GM12878 (cell line): ENCODE measurements around the gene SOAT2. TPM values are rescaled to one million over a fixed set of nuclear protein-coding genes. Genes with fewer than 3 reads are reported as not detected.

Experiments used
- ATAC-seq: fragments of 200-7000 bp; cut with Tn5 transposase; 3 replicates; pipeline ENCODE4 v1.9.1; 2020; ENCODE audit warnings: mild to moderate bottlenecking, moderate library complexity
- BruUV-seq: library from RNA; stranded (reverse); fragments of 400-500 nt; replicated peaks from 2 replicates; lab custom pipeline; 2021; lab: Mats Ljungman, UMichigan
- CTCF ChIA-PET: fragments of 300-600 bp; sonication (Branson Sonifier 250); formaldehyde crosslinking; extraction: SDS; loops from one replicate; lab custom pipeline; 2021; ENCODE audit warnings: inconsistent platforms; lab: Yijun Ruan, JAX
- POLR2A ChIA-PET: fragments of 350-600 bp; formaldehyde crosslinking; extraction: SDS; loops from one replicate; lab custom pipeline; 2021; ENCODE audit warnings: inconsistent platforms; lab: Charles Lee
- RAD21 ChIA-PET: fragments of 300-600 bp; sonication (Branson Sonifier 250); formaldehyde crosslinking; loops from one replicate; lab custom pipeline; 2023; ENCODE audit warnings: antibody characterized with exemption; ENCODE audit not compliant: unreplicated experiment; lab: Charles Lee
- SMC1A ChIA-PET: fragments of 300-600 bp; sonication (Branson Sonifier 250); formaldehyde crosslinking; loops from one replicate; lab custom pipeline; 2023; ENCODE audit not compliant: unreplicated experiment, uncharacterized antibody; lab: Charles Lee
- DNase-seq: peaks from one replicate; pipeline ENCODE4 v3.0.0-alpha.2; 2011; ENCODE audit warnings: low read depth, low spot score
- FAIRE-seq: peaks from 3 replicates; lab custom pipeline; 2011; peaks lifted over from hg19 to GRCh38; lab: Jason Lieb, UNC
- H2AFZ ChIP-seq: 2 replicates; pipeline ENCODE4 v1.6.0; 2011; ENCODE audit warnings: low read depth, low read length, control low read depth; ENCODE audit not compliant: control insufficient read depth
- H3K27ac ChIP-seq: 2 replicates; pipeline ENCODE4 v1.5.1; 2011; ENCODE audit warnings: control low read depth; ENCODE audit not compliant: control insufficient read depth, insufficient read depth
- H3K27me3 ChIP-seq, 2 experiments: replicated peaks in 1 of 2; 2 replicates each; pipeline versions ENCODE4 v1.6.0 to v1.6.1; 2011; ENCODE audit warnings: low read length in 1 of 2; ENCODE audit not compliant: control insufficient read depth in 2 of 2, insufficient read depth in 2 of 2
- H3K36me3 ChIP-seq, 2 experiments: 2 replicates each; pipeline ENCODE4 v1.5.1; 2011; ENCODE audit warnings: low read length in 1 of 2; ENCODE audit not compliant: control insufficient read depth in 2 of 2, insufficient read depth in 2 of 2
- H3K4me1 ChIP-seq: 2 replicates; pipeline ENCODE4 v1.6.1; 2011; ENCODE audit warnings: mild to moderate bottlenecking, low read length, moderate library complexity, mixed read lengths; ENCODE audit not compliant: control insufficient read depth, insufficient read depth
- H3K4me2 ChIP-seq: 2 replicates; pipeline ENCODE4 v1.6.0; 2011; ENCODE audit warnings: control low read depth; ENCODE audit not compliant: control insufficient read depth, insufficient read depth
- H3K4me3 ChIP-seq: fragments of 200-600 bp; sonication (generic); 2 replicates; pipeline ENCODE4 v1.5.1; 2016
- H3K79me2 ChIP-seq: 2 replicates; pipeline ENCODE4 v1.6.0; 2011; ENCODE audit warnings: low read length; ENCODE audit not compliant: control insufficient read depth, insufficient read depth
- H3K9ac ChIP-seq: 2 replicates; pipeline ENCODE4 v1.8.0; 2011; ENCODE audit warnings: low read length, control low read depth, mixed read lengths; ENCODE audit not compliant: control insufficient read depth, insufficient read depth
- H3K9me3 ChIP-seq: replicated peaks from 3 replicates; pipeline ENCODE4 v1.5.1; 2011; ENCODE audit warnings: mild to moderate bottlenecking, low read length; ENCODE audit not compliant: control insufficient read depth, insufficient read depth
- H4K20me1 ChIP-seq: 2 replicates; pipeline ENCODE4 v1.6.0; 2011; ENCODE audit not compliant: control insufficient read depth, insufficient read depth
- BCL11A ChIP-seq: IDR thresholded peaks from 2 replicates; pipeline ENCODE4 v1.6.1; 2011; ENCODE audit warnings: low read depth, low read length
- CEBPB ChIP-seq, 2 experiments: fragments of 150-350 bp in 1 of 2; IDR thresholded peaks; 2 replicates each; pipeline ENCODE4 v1.6.1; 2012 to 2014; ENCODE audit warnings: low read depth in 2 of 2, low read length in 2 of 2, borderline replicate concordance in 1 of 2, inconsistent platforms in 1 of 2
- CHD1 ChIP-seq: IDR thresholded peaks from 2 replicates; pipeline ENCODE4 v1.6.1; 2012; ENCODE audit warnings: low read depth, low read length, improper control_type of control experiment
- CTCF ChIP-seq, 3 experiments: IDR thresholded peaks in 2 of 3; conservative IDR thresholded peaks in 1 of 3; 2 replicates each; pipeline ENCODE4 v1.5.1; 2011; ENCODE audit warnings: low read depth in 3 of 3, low read length in 3 of 3, mild to moderate bottlenecking in 3 of 3, control low read depth in 2 of 3, moderate library complexity in 2 of 3, inconsistent platforms in 1 of 3, mixed read lengths in 1 of 3; ENCODE audit not compliant: control insufficient read depth in 2 of 3, insufficient read depth in 1 of 3; ENCODE audit errors: extremely low read depth in 1 of 3
- MAX ChIP-seq: IDR thresholded peaks from 2 replicates; pipeline ENCODE4 v1.6.1; 2012; ENCODE audit warnings: low read depth, low read length, improper control_type of control experiment
- NR2C2 ChIP-seq: IDR thresholded peaks from 2 replicates; pipeline ENCODE4 v1.6.1; 2011; ENCODE audit warnings: borderline replicate concordance, low read depth; ENCODE audit not compliant: control insufficient read depth, insufficient read length
- NR2F1 ChIP-seq: fragments of 450-650 bp; conservative IDR thresholded peaks from 2 replicates; pipeline ENCODE4 v1.6.1; 2017; ENCODE audit warnings: mild to moderate bottlenecking
- NRF1 ChIP-seq: conservative IDR thresholded peaks from 2 replicates; pipeline ENCODE4 v1.6.1; 2011; ENCODE audit warnings: mild to moderate bottlenecking, low read depth, low read length, improper control_type of control experiment
- PAX5 ChIP-seq: IDR thresholded peaks from 2 replicates; pipeline ENCODE4 v1.6.1; 2011; ENCODE audit warnings: low read depth, low read length, borderline replicate concordance
- POLR2A ChIP-seq: IDR thresholded peaks from 2 replicates; pipeline ENCODE4 v1.6.1; 2011; ENCODE audit warnings: low read depth, mild to moderate bottlenecking, low read length
- POLR2AphosphoS5 ChIP-seq: IDR thresholded peaks from 2 replicates; pipeline ENCODE4 v1.6.1; 2011; ENCODE audit warnings: mild to moderate bottlenecking, low read length, inconsistent platforms
- RB1 ChIP-seq: fragments of 450-650 bp; formaldehyde crosslinking; IDR thresholded peaks from 2 replicates; pipeline ENCODE4 v1.6.1; 2017; ENCODE audit warnings: mild to moderate bottlenecking, borderline replicate concordance
- SIN3A ChIP-seq: IDR thresholded peaks from 2 replicates; pipeline ENCODE4 v1.6.1; 2012; ENCODE audit warnings: low read depth, low read length, improper control_type of control experiment
- YBX1 ChIP-seq: fragments of 450-650 bp; IDR thresholded peaks from 2 replicates; pipeline ENCODE4 v1.6.1; 2016; ENCODE audit warnings: antibody characterized with exemption
- YY1 ChIP-seq: IDR thresholded peaks from 2 replicates; pipeline ENCODE4 v1.6.1; 2011; ENCODE audit warnings: low read depth, mild to moderate bottlenecking, low read length
- ZNF274 ChIP-seq: IDR thresholded peaks from one replicate; pipeline ENCODE4 v1.8.0; 2011; ENCODE audit not compliant: insufficient read length, insufficient read depth
- WGBS: methylation state at CpG from one replicate; pipeline ENCODE4 v1.1.6; 2016; ENCODE audit warnings: low lambda C conversion rate; ENCODE audit not compliant: insufficient replicate concordance, insufficient coverage; ENCODE audit errors: missing lambda C conversion rate; 5-methylcytosine and 5-hydroxymethylcytosine counted together
- in situ Hi-C: fragments of 300-500 bp; cut with MboI; formaldehyde crosslinking; loops from 9 replicates; pipeline ENCODE4 v1.14.3; 2018; ENCODE audit warnings: mixed read lengths
- intact Hi-C: fragments of 100-400 bp; cut with micrococcal nuclease; formaldehyde crosslinking; loops from one replicate; pipeline ENCODE4 v1.14.2; 2022; ENCODE audit not compliant: unreplicated experiment
- polyA plus RNA-seq, 11 experiments: library from polyadenylated mRNA; depleted of rRNA in 4 of 11; unstranded in 6 of 11; stranded (reverse) in 5 of 11; fragments of >200 nt; fragmentation: Nextera tagmentation in 4 of 11; fragmentation: Illumina TruSeq in 1 of 11; extraction: Ambion mirVana in 4 of 11; extraction: Trizol in 1 of 11; gene quantifications; 1 replicate in 1 of 11; 2 replicates in 10 of 11; pipeline versions ENCODE4 v1.2.1 to v1.2.3, GENCODE V29; 2011 to 2016; ENCODE audit warnings: inconsistent platforms in 2 of 11, missing spikeins in 2 of 11, low read depth in 1 of 11
- total RNA-seq, 4 experiments: library from RNA; depleted of rRNA in 3 of 4; stranded (reverse); fragments of >200 nt in 3 of 4; fragmentation: Illumina TruSeq in 1 of 4; extraction: Trizol in 1 of 4; gene quantifications; 2 replicates each; pipeline versions ENCODE4 v1.2.1 to v1.2.3, GENCODE V29; 2013 to 2021
- TF ChIP-seq, protein P1 (sequence below): IDR thresholded peaks from 2 replicates; pipeline ENCODE4 v1.6.1; 2012; ENCODE audit warnings: mild to moderate bottlenecking, low read depth, low read length

SOAT2 gene
- total and polyA plus RNA-seq, 10 of the 15 experiments (the other 5 are each of a cell fraction or from before 2014, with no cell fraction given), result 0.08 to 1.7 (median 0.69) TPM

- no peak for TF ChIP-seq CEBPB (IDR thresholded peaks at IDR 0.05; ENCODE audit: borderline replicate concordance in 1 of 2, low read depth in 2 of 2, low read length in 2 of 2)
- TF ChIP-seq, all 136 proteins: peak for 0
These were observed 42.5 kb upstream of the SOAT2 start (continued) for GRCh38 chr12:53060721-53061276.

DNA sequence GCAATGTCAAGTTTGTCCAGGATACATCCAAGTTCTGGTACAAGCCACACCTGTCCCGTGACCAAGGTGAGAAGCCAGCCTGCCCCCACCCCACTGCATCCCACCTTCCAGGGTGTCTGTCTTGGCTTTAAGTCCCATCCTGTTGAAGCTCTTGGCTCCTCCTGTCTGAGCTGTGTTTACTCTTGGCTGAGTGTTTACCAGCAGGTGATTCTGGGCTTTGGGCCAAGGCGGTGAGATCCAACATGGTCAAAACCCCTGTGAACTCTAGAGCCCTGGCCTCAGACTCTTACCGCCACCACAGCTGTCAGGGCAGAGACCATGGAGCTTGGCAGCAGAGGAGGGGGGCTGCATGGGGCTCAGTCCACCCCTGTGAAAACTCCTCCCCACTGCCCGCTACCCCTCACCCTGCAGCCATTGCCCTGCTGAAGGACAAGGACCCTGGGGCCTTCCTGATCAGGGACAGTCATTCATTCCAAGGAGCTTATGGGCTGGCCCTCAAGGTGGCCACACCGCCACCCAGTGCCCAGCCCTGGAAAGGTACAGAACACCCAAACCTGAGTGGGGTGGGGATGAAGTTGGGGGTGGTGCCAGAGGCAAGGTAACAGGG is 41.8 kb upstream of the SOAT2 start:
- ATAC-seq, result peak; percentile 49
- in situ Hi-C loops (no loop called here), intact Hi-C loops (no loop called here)
- no peak overlapping the region for H3K4me3 ChIP-seq
- no peak overlapping the region for H3K27ac ChIP-seq
- no peaks in the 10 kb centered on the region for H3K4me1 ChIP-seq
- H2AFZ ChIP-seq, result no peak overlapping the region
- POLR2A ChIA-PET, result interaction anchor here (0.9 kb wide), 1 partner anchor 33 kb away, joined by 7 read pairs; no protein-coding TSS in a partner anchor
- BruUV-seq, result no TSS peak
- RAD21 ChIA-PET, result interaction anchor here (0.8 kb wide), 1 partner anchor 40 kb away, joined by 3 read pairs; no protein-coding TSS in a partner anchor
- 46% methylated on average over 5 of the region's 5 CpGs for WGBS
- no peaks in the 10 kb centered on the region for H3K27me3 ChIP-seq
- no peak overlapping the region for H3K9ac ChIP-seq
- no peak overlapping the region for H3K4me2 ChIP-seq
- CTCF ChIA-PET, result interaction anchor here (0.7 to 2.0 kb wide), 6 partner anchors 10 to 41 kb away, joined by 3 to 7 read pairs (median 4); partner anchors contain the start of genes SOAT2 and TNS2
- no peak for DNase-seq
- H3K36me3 ChIP-seq, result peaks cover 5 to 6% of the 10 kb centered on the region in 2 experiments; a peak in 3 of 4 replicates
- no peaks in the 10 kb centered on the region for H4K20me1 ChIP-seq
- FAIRE-seq, result no peak
- SMC1A ChIA-PET, result interaction anchor here (7.8 kb wide), 1 partner anchor 40 kb away, joined by 126 read pairs; the partner anchor contains the start of gene SOAT2
- no peaks in the 10 kb centered on the region for H3K9me3 ChIP-seq
- no peaks in the 10 kb centered on the region for H3K79me2 ChIP-seq
- TF ChIP-seq SIN3A (no peak), NR2C2 (no peak), CHD1 (no peak), RB1 (no peak), POLR2AphosphoS5 (peak; percentile 13; the same call in 1 of the 2 replicates), NR2F1 (no peak), YBX1 (no peak), BCL11A (no peak), POLR2A (peak; percentile 47; the same call in 1 of the 2 replicates), CTCF (IDR thresholded peaks at IDR 0.05 in 2 of 3, conservative IDR thresholded peaks at IDR 0.05 in 1 of 3; ENCODE audit: control insufficient read depth in 2 of 3, extremely low read depth in 1 of 3, insufficient read depth in 1 of 3, low read depth in 3 of 3, low read length in 3 of 3) (peak; percentile 8 to 31 (median 21); a peak in 3 of 6 replicates), PAX5 (no peak), MAX (no peak), NRF1 (no peak), ZNF274 (no peak), YY1 (no peak)
- TF ChIP-seq, protein P1, sequence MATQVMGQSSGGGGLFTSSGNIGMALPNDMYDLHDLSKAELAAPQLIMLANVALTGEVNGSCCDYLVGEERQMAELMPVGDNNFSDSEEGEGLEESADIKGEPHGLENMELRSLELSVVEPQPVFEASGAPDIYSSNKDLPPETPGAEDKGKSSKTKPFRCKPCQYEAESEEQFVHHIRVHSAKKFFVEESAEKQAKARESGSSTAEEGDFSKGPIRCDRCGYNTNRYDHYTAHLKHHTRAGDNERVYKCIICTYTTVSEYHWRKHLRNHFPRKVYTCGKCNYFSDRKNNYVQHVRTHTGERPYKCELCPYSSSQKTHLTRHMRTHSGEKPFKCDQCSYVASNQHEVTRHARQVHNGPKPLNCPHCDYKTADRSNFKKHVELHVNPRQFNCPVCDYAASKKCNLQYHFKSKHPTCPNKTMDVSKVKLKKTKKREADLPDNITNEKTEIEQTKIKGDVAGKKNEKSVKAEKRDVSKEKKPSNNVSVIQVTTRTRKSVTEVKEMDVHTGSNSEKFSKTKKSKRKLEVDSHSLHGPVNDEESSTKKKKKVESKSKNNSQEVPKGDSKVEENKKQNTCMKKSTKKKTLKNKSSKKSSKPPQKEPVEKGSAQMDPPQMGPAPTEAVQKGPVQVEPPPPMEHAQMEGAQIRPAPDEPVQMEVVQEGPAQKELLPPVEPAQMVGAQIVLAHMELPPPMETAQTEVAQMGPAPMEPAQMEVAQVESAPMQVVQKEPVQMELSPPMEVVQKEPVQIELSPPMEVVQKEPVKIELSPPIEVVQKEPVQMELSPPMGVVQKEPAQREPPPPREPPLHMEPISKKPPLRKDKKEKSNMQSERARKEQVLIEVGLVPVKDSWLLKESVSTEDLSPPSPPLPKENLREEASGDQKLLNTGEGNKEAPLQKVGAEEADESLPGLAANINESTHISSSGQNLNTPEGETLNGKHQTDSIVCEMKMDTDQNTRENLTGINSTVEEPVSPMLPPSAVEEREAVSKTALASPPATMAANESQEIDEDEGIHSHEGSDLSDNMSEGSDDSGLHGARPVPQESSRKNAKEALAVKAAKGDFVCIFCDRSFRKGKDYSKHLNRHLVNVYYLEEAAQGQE, result no peak
